Esophagus muscularis mucosa (tissue), 4 donors: ENCODE measurements around the gene GLIS1. TPM values are rescaled to one million over a fixed set of nuclear protein-coding genes. Genes with fewer than 3 reads are reported as not detected.

Experiments
- DNase-seq: peaks from one replicate; pipeline ENCODE4 v3.0.0-alpha.2; 2017; ENCODE audit errors: extremely low spot score
- H3K27ac ChIP-seq, 4 donors: fragments of 200-600 bp; sonication (generic); replicated peaks in 1 of 4; 1 replicate in 3 of 4; 2 replicates in 1 of 4; pipeline ENCODE4 v1.5.1; 2016 to 2019; ENCODE audit warnings: mild to moderate bottlenecking in 1 of 4
- H3K27me3 ChIP-seq, 4 donors: fragments of 200-600 bp; sonication (generic); one replicate each; pipeline versions ENCODE4 v1.5.1 to v1.6.0; 2016 to 2019
- H3K36me3 ChIP-seq, 4 donors: fragments of 200-600 bp; sonication (generic); one replicate each; pipeline ENCODE4 v1.5.1; 2016 to 2019
- H3K4me1 ChIP-seq, 4 donors: fragments of 200-600 bp; sonication (generic); one replicate each; pipeline ENCODE4 v1.5.1; 2016 to 2019
- H3K4me3 ChIP-seq, 4 donors: fragments of 200-600 bp; sonication (generic); 1 replicate in 2 of 4; 2 replicates in 2 of 4; pipeline ENCODE4 v1.5.1; 2016 to 2019; ENCODE audit warnings: mild to moderate bottlenecking in 4 of 4, moderate library complexity in 1 of 4
- H3K9me3 ChIP-seq, 4 donors: fragments of 200-600 bp; sonication (generic); 1 replicate in 3 of 4; 2 replicates in 1 of 4; pipeline ENCODE4 v1.5.1; 2016 to 2019
- EP300 ChIP-seq: sonication (generic); formaldehyde crosslinking; IDR thresholded peaks from one replicate; pipeline ENCODE4 v1.6.1; 2017; ENCODE audit warnings: antibody characterized with exemption
- POLR2A ChIP-seq: fragments of 450-650 bp; IDR thresholded peaks from one replicate; pipeline ENCODE4 v1.6.1; 2017; ENCODE audit warnings: antibody characterized with exemption, moderate library complexity, mild to moderate bottlenecking, low read depth
- POLR2AphosphoS5 ChIP-seq, 2 donors: sonication (generic); formaldehyde crosslinking; IDR thresholded peaks; one replicate each; pipeline ENCODE4 v1.6.1; 2017; ENCODE audit warnings: antibody characterized with exemption in 2 of 2
- WGBS: methylation state at CpG from one replicate; pipeline ENCODE4 v1.1.5; 2018; 5-methylcytosine and 5-hydroxymethylcytosine counted together
- intact Hi-C: fragments of 100-400 bp; cut with DNase I; formaldehyde crosslinking; loops from one replicate; pipeline ENCODE4 v1.15.1; 2023
- total RNA-seq, 4 donors: library from RNA; depleted of rRNA; stranded (reverse); fragments of >200 nt; gene quantifications; one replicate each; pipeline versions ENCODE4 v1.1.0 to v1.2.1, GENCODE V29; 2016
- TF ChIP-seq, protein P1 (sequence below), 3 experiments: fragments of 200-600 bp in 2 of 3; fragments of 450-650 bp in 1 of 3; sonication (generic) in 2 of 3; IDR thresholded peaks; one replicate each; pipeline ENCODE4 v1.5.1; 2017 to 2019; ENCODE audit warnings: antibody characterized with exemption in 3 of 3, mild to moderate bottlenecking in 2 of 3, moderate library complexity in 1 of 3

The GLIS1 gene
- total RNA-seq, 4 donors from 2014 or later: 0.17 to 0.42 TPM; not detected in 2

DNA sequence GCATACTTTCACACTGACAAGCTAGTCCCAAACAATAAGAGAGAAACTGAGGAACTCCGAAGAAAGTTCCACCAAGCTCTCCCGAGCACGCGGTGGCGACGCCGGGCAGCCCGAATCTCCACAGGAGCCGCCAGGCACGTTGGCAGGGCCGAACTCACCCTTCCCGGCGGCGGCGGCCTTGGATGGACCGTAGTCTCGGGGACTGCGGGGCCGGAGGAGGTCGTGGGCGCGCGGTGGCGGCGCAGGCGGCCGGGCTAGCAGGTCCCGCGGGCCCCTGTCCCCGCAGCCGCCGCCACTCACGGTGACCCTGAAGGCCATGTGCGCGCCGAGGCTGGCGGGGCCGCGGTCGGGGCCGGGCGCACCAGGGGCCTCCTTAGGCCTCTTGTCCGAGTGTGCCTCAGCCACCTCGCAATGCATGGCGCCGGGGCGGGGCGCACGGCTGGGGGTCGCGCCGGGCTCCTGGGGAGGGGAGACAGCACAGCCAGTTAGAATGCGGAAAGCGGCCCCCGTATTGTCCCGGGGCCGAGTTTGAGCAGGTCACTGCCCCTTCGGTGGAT lies 1.2 kb downstream of the GLIS1 start:
- no peak for DNase-seq
- H3K4me1 ChIP-seq: peaks cover 15 to 27% (median 26%) of the 10 kb centered on the region in 4 donors
- peaks cover 4 to 66% (median 23%) of the 10 kb centered on the region in 4 donors for H3K27me3 ChIP-seq
- no peaks in the 10 kb centered on the region for H3K36me3 ChIP-seq
- intact Hi-C loops: no loop called here
- H3K27ac ChIP-seq: no peak overlapping the region
- 21% methylated on average over 20 of the region's 58 CpGs for WGBS
- TF ChIP-seq POLR2A: no peak
- TF ChIP-seq, protein P1, sequence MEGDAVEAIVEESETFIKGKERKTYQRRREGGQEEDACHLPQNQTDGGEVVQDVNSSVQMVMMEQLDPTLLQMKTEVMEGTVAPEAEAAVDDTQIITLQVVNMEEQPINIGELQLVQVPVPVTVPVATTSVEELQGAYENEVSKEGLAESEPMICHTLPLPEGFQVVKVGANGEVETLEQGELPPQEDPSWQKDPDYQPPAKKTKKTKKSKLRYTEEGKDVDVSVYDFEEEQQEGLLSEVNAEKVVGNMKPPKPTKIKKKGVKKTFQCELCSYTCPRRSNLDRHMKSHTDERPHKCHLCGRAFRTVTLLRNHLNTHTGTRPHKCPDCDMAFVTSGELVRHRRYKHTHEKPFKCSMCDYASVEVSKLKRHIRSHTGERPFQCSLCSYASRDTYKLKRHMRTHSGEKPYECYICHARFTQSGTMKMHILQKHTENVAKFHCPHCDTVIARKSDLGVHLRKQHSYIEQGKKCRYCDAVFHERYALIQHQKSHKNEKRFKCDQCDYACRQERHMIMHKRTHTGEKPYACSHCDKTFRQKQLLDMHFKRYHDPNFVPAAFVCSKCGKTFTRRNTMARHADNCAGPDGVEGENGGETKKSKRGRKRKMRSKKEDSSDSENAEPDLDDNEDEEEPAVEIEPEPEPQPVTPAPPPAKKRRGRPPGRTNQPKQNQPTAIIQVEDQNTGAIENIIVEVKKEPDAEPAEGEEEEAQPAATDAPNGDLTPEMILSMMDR (IDR thresholded peaks at IDR 0.05): no peak
- no peak for TF ChIP-seq POLR2AphosphoS5 (IDR thresholded peaks at IDR 0.05)
- TF ChIP-seq EP300: no peak
- H3K4me3 ChIP-seq: peak overlapping the region; percentile 53 to 73 (median 62)
- H3K9me3 ChIP-seq: no peaks in the 10 kb centered on the region

DNA sequence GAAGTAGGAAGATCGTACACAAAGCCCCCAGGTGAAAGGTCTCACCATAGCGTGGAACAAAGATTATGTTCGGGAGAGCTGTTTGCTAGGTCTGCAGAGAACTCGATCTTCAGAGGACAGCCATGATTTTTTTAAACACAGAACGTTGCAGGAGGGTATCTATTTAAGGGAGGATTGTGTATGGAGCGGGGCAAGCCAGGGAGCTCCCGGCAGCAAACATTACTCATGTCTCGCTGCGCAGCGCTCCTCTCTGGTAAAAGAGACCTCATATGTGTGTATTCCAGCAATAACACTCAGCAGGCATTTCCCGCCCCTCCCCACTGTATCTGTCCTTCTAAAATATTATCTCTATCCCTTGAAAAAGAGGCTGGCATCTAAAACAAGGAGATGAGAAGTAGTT lies 2.7 kb downstream of the GLIS1 start:
- Histone ChIP-seq H3K27me3 (peaks cover 4 to 53% (median 18%) of the 10 kb centered on the region in 4 donors), H3K4me1 (peaks cover 15 to 27% (median 26%) of the 10 kb centered on the region in 4 donors), H3K9me3 (no peaks in the 10 kb centered on the region), H3K27ac (no peak overlapping the region), H3K4me3 (no peak overlapping the region), H3K36me3 (no peaks in the 10 kb centered on the region)
- TF ChIP-seq EP300: no peak
- TF ChIP-seq, protein P1 (IDR thresholded peaks at IDR 0.05): no peak
- TF ChIP-seq POLR2AphosphoS5 (IDR thresholded peaks at IDR 0.05): no peak
- no peak for TF ChIP-seq POLR2A
- 81% methylated on average over 11 of the region's 11 CpGs for WGBS
- no peak for DNase-seq
- intact Hi-C loops: no loop called here

DNA sequence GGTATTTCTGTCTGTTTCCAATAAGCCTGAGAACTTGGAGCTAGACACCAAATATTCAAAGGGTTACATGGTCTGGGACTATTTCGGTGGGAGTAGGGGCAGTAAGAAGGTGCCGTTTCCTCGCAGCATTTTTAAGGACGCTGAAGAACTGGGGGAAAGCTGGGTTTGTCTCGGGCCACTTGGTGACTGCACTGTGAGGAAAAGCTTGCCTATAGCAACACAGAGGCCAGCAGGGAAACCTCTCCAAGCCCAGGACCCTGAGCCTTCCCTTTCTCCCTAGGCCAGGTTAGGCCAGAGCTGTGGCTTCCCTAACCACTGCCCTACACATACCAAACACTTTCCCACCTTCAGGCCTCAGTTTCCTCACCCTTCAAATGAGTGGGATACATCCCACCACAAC lies 3.3 kb downstream of the GLIS1 start:
- Histone ChIP-seq H3K27me3 (peaks cover 4 to 53% (median 18%) of the 10 kb centered on the region in 4 donors), H3K9me3 (no peaks in the 10 kb centered on the region), H3K36me3 (no peaks in the 10 kb centered on the region), H3K27ac (no peak overlapping the region), H3K4me3 (no peak overlapping the region), H3K4me1 (peaks cover 15 to 27% (median 26%) of the 10 kb centered on the region in 4 donors)
- intact Hi-C loops: no loop called here
- 100% methylated on average over 1 of the region's 5 CpGs for WGBS
- TF ChIP-seq, protein P1 (IDR thresholded peaks at IDR 0.05): no peak
- no peak for TF ChIP-seq POLR2AphosphoS5 (IDR thresholded peaks at IDR 0.05)
- no peak for TF ChIP-seq EP300
- TF ChIP-seq POLR2A: no peak
- DNase-seq: no peak

DNA sequence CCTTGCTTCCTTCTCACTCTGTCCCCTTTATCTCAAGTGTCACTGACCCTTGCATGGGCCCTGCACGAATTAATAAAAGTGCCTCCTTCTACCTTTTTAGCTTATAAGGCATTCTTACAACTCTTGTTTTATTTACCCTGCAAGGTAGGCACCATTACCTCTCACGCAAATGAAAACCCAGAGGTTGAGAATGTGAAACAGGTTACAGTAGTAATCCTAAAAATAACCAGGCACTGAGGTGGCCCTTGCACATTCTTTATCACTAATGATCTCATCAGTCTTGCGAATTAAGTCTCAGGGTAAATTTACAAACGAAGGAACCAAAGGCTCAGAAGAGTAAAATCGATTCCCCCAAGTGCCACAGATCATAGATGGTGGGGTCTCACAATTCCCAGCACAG lies 3.7 kb downstream of the GLIS1 start:
- H3K4me1 ChIP-seq: peaks cover 15 to 27% (median 26%) of the 10 kb centered on the region in 4 donors
- WGBS: 84% methylated on average over 5 of the region's 5 CpGs
- TF ChIP-seq EP300: no peak
- no peak for TF ChIP-seq POLR2A
- TF ChIP-seq POLR2AphosphoS5 (IDR thresholded peaks at IDR 0.05): no peak
- TF ChIP-seq, protein P1 (IDR thresholded peaks at IDR 0.05): no peak
- no peaks in the 10 kb centered on the region for H3K36me3 ChIP-seq
- peaks cover 4 to 51% (median 16%) of the 10 kb centered on the region in 4 donors for H3K27me3 ChIP-seq
- H3K9me3 ChIP-seq: no peaks in the 10 kb centered on the region
- no peak overlapping the region for H3K27ac ChIP-seq
- intact Hi-C loops: no loop called here
- H3K4me3 ChIP-seq: no peak overlapping the region
- DNase-seq: no peak
